ENCODE data around the gene CBFA2T2. TPM values are rescaled to one million over a fixed set of nuclear protein-coding genes. Genes with fewer than 3 reads are reported as not detected.
"Not testable (repeated sequence)": the region's sequence is repeated elsewhere in the genome, so short reads cannot be mapped to it uniquely, and the experiment has no call there.

CBFA2T2 gene
- total RNA-seq, 1 donor from 2014 or later: 16.5 TPM

GRCh38 chr20:33576432-33577125 is 86.7 kb downstream of the CBFA2T2 start:
- peak; percentile 65 for DNase-seq

- DNase-seq: peak; percentile 51
These were observed 88.6 kb downstream of the CBFA2T2 start for GRCh38 chr20:33578510-33578909.

- no peak for DNase-seq
These were observed 93.2 kb downstream of the CBFA2T2 start for GRCh38 chr20:33583143-33583542.

- no peak for DNase-seq
These were observed 95.1 kb downstream of the CBFA2T2 start for GRCh38 chr20:33584976-33585375.

- no peak for DNase-seq
These were observed 95.5 kb downstream of the CBFA2T2 start for GRCh38 chr20:33585413-33585812.

GRCh38 chr20:33589059-33589458 is 99.2 kb downstream of the CBFA2T2 start:
- DNase-seq: no peak

- DNase-seq: not testable (repeated sequence)
These were observed 102.0 kb downstream of the CBFA2T2 start for GRCh38 chr20:33591901-33592300.

GRCh38 chr20:33594743-33595142 is 104.8 kb downstream of the CBFA2T2 start:
- DNase-seq: no peak

GRCh38 chr20:33600414-33600813 is 110.5 kb downstream of the CBFA2T2 start:
- no peak for DNase-seq

GRCh38 chr20:33600981-33601380 is 111.1 kb downstream of the CBFA2T2 start:
- DNase-seq: no peak

GRCh38 chr20:33601861-33602260 is 112.0 kb downstream of the CBFA2T2 start:
- DNase-seq: no peak

- DNase-seq: no peak
These were observed 113.1 kb downstream of the CBFA2T2 start for GRCh38 chr20:33602826-33603590.

- peak; percentile 47 for DNase-seq
These were observed 114.4 kb downstream of the CBFA2T2 start for GRCh38 chr20:33604084-33604990.

- DNase-seq: no peak
These were observed 115.1 kb downstream of the CBFA2T2 start for GRCh38 chr20:33604991-33605370.

- DNase-seq: no peak
These were observed 116.3 kb downstream of the CBFA2T2 start for GRCh38 chr20:33606118-33606771.

GRCh38 chr20:33609504-33609903 is 119.6 kb downstream of the CBFA2T2 start:
- no peak for DNase-seq

- no peak for DNase-seq
These were observed 121.2 kb downstream of the CBFA2T2 start for GRCh38 chr20:33611106-33611505.

GRCh38 chr20:33612001-33612400 is 122.1 kb downstream of the CBFA2T2 start:
- no peak for DNase-seq

GRCh38 chr20:33621717-33622400 is 132.0 kb downstream of the CBFA2T2 start:
- DNase-seq: peak; percentile 19

GRCh38 chr20:33622705-33623365 is 132.9 kb downstream of the CBFA2T2 start:
- no peak for DNase-seq

GRCh38 chr20:33624399-33624798 is 134.5 kb downstream of the CBFA2T2 start:
- no peak for DNase-seq

Data from tongue (tissue), 2 donors.